ENCODE data around the gene PIK3R3.

GRCh38 chr1:46180082-46180616 is 47.7 kb upstream of the PIK3R3 start:
- TF ChIP-seq CTCF (IDR thresholded peaks at IDR 0.05), result peak in 3 of 12 donors; percentile 5 to 16 (median 9)
- TF ChIP-seq POLR2A (IDR thresholded peaks at IDR 0.05), result no peak
